NCI-H187 (cell line): Measurements from ENCODE around the gene RHOU.
A peak's percentile ranks its signal among the peaks of the same experiment; 100 is the strongest.
"Not testable (repeated sequence)": the region's sequence is repeated elsewhere in the genome, so short reads cannot be mapped to it uniquely, and the experiment has no call there.

ENCODE experiments used
- DNase-seq, 2 experiments: peaks; one replicate each; lab custom pipeline; 2025; lab: John Stamatoyannopoulos, UW

Gene RHOU

DNA sequence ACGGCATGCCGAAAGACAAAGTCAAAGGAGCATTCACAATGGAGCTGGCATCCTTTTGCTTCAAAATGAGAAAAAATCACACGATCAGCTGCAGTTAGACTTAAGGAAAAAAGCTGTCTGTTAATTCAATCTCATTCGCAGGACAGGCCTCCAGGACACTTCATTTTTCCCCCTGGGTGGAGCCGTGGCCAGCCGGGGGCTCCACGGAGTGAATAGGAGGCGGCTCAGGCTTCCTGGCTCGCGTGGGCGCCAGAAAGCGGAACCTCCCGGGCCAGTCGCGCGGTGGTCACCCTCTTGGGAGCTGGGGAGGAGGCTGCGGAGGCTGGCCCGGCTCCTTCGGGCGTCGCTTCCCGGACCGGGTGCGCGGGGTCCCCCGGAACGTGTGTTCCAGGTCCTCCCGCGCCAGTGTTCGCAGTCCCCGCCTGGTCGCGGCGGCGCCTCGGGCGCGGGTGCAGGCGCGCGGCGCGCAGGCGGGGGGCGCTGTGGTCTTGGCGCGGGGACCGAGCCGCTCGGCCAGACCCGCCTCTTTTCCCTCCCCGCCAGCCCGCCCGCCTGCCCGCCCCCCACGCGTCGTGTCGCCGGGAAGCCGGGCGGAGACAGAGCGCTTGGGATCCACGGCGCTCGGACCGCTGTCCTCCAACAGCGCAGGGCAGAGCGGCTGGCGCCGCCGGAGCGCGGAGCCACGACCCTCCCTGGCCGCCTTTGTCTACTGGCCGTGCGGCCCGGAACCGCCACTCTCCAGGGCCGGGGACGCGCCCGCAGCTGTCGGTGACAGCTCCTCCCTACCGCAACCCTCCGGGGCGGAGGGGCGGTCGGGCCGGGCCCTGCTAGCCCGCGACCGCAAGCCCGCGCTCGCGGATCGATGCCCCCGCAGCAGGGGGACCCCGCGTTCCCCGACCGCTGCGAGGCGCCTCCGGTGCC lies at the start of gene RHOU:
Gene RHOU, plus strand, starts transcription at position 599 of the 921 bp plus-strand sequence. Its CDS starts 264 bp downstream, at position 863.
- DNase-seq: peak; percentile 2 to 5

DNA sequence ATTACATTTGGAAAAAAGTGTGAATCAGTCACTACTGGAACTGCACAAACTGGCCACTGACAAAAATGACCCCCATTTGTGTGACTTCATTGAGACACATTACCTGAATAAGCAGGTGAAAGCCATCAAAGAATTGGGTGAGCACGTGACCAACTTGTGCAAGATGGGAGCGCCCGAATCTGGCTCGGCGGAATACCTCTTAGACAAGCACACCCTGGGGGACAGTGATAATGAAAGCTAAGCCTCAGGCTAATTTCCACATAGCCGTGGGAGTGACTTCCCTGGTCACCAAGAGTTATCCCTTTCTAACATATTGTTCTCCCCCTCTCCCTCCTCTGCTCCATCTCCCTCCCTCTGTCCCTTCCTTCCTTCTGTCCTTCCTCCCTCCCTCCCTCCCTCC lies 47.7 kb upstream of the RHOU start:
- no peak for DNase-seq

DNA sequence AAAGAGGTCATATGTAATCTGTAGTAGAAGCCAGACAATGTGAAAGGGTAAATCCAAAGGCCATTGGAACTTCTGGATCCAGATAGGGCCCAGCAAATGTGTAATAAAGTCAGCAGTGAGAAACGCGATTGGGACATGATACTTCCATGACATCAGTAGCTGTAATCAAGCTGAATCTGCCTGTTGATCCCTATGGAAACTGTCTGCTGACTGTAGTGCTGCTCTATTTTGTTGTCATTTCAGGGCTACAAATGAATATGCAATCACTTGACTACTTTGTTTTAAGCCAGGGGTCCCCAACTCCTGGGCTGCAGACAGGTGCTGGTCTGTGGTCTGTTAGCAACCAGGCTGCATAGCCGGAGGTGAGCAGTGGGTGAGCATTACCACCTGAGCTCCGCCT lies 46.0 kb upstream of the RHOU start:
- no peak for DNase-seq

DNA sequence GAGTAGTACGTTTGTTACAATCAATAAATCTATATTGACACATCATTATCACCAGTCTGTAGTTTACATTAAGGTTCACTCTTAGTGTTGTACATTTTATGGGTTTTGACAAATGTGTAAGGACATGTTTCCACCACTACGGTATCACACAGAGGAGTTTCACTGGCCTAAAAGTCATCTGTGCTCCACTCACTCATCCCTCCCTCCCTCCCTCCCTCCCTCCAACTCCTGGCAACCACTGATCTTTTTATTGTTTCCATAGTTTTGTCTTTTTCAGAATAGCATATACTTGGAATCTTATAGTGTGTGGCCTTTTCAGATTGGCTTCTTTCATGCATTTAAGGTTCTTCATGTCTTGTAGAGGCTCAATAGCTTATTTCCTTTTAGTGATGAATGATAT lies 44.1 kb upstream of the RHOU start:
- DNase-seq: no peak

DNA sequence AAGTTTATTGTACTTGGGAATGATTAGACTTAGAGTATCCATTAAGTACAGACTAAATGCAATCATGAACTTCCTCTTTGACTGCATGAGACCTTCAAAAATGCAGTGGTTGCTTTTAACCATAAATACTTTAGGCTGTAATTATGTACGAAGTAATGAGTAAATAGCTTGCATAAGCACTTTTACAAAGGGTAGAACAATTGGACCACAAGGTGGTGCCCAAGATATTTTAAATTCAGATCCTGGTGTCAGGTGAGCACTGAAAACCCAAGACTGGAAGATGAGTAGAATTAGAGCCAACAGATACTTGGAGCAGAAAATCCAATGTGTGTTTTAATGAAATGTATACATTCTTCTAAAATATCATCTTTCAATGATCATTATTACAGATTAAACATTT lies 43.4 kb upstream of the RHOU start:
- peak in 1 of 2 experiments; percentile 7 for DNase-seq

DNA sequence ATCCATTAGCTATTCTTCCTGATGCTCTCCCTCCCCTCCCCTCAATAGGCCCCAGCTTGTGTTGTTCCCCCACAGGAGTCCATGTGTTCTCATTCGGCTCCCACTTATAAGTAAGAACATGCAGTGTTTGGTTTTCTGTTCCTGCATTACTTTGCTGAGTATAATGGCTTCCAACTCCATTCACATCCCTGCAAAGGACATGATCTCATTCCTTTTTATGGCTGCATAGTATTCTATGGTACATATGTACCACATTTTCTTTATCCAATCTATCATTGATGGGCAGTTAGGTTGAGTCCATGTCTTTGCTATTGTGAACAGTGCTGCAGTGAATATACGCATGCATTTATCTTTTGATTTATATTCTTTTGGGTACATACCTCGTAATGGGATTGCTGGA lies 40.8 kb upstream of the RHOU start:
- DNase-seq: not testable (repeated sequence)

DNA sequence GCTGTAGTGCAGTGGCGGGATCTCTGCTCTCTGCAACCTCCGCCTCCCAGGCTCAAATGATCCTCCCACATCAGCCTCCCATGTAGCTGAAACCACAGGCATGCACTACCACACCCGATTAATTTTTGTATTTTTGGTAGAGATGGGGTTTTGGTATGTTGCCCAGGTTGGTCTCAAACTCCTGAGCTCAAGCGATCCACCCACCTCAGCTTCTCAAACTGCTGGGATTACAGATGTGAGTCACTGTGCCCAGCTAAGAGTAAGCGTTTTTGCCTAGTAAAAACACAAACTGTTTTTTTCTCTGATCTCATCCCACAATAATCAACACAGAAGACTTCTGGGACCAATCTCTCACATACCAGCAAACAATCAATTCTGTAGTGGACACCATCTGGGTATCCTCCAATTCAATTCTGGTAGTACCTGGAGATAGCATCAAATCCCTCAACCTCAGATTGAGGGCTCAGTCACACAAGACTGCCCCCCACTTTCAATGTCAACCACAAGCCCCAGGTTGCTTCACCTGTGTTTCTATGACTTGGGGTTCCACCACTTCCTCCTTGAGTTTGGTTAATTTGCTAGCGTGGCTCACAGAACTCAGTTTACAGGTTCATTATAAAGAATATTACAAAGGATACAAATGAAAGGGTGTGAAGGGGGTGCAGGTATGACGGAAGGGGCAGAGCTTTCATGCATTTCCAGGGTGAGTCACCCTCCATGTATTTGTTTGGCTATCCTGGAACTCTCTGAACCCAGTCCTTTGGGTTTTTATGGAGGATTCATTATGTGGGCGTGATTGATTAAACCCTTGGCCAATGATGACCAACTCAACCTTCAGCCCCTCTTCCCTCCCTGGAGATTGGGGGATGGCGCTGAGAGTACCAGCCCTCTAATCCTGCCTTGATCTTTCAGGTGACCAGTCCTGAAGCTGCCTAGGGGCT lies 40.0 kb upstream of the RHOU start:
- no peak for DNase-seq

DNA sequence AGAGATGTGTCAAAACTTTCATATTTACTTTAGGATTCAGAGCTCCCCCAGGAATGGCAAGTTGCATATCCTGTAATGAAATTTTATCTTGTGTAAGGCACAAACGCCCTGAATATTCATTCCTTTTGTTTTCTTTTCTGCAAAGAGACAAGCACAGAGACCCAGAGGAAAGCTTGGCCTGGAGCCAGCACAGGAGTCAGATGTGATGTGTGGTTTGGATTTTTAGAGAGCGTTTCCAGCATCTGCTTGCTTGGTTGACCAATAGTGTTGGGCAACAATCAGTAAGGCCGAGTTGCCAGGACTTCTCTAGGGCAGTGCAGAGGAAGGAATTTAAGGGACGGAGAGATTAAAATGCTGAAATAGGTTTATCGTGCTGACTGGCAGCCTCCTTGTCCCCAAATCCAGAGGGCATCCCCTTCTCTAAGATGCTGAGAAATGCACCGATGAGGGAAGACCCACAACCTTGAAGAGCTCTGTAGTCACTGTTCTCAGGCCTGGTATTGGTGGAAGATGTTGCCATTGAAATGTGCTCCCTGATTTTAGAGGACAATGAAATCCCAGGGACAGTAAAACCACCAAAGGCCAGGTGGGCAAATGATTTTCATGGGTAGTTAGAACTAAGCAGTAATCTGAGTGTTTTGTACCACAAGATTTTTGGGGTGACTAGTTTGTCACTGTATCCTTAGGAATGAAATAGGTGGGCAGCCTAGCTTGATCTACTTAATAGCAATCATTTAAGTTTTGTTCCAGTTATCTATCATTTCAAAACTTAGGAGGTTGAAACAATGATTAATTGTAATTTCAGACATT lies 37.9 kb upstream of the RHOU start:
- peak in 1 of 2 experiments; percentile 1 for DNase-seq

DNA sequence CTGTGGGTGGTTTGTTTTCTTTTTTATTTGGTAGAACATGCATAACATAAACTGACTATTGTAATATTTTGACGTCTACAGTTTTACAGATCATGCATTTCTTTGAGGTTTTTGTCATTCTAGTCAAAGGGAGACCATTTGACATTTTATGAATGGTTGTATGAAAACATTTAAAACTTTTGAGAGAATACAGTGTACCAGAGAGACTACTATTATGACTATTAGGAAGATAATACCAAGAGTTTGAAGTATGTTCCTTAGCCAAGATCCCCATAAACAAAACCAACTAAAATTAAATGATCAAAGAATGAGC lies 37.3 kb upstream of the RHOU start:
- DNase-seq: no peak

DNA sequence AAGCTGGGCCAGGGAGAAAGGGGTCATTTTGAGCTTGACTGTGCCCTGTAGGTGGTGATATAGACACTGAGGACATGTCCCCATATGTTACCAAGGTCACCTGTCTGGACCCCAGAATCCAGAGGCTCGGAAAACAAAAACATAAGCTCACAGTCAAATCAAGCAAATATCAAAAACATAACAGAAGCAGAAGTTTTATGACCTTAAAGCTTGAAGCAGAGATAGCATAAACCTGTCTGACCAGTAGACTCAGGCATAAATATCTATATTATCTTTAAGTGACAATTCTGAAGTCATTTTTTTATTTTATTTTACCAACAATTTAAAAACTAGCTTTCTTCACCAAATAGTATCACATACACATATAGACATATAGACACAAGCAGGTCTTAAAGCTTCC lies 32.8 kb upstream of the RHOU start:
- DNase-seq: no peak

DNA sequence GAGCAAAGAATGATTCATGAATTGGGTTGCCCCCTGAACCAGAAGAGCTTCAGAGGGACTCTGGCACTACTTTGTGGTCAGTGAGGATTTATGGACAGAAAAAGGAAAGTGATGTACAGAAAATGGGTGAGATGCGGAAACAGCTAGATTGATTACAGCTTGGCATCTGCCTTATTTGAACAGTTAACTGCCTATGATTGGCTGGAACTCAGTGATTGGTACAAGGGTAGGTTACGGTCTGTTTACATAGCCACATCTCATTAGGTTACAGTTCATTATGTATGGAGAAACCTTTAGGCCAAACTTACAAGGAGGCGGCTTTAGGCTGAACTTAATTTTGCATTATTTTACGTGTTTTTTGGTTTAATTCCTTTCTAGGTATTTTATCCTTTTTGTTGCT lies 29.0 kb upstream of the RHOU start:
- DNase-seq: no peak

DNA sequence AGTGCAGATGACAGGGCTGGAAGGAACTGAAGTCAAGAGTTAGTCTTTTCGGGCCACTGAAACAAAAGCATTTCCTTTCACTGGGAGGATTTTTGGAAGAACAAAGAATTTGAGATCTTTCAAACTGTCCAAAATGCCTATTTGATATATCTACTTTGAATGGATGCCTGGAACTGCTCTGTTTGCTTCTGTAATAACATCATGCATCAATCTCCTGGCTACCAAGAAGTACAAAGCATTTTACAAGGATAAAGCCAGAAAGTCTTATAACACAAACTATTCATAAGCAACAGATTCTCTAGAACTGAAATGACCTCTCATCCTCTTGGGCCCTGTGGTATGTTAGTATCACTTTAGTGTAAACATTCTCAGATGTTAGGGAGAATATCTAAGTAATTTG lies 18.2 kb upstream of the RHOU start:
- DNase-seq: no peak

DNA sequence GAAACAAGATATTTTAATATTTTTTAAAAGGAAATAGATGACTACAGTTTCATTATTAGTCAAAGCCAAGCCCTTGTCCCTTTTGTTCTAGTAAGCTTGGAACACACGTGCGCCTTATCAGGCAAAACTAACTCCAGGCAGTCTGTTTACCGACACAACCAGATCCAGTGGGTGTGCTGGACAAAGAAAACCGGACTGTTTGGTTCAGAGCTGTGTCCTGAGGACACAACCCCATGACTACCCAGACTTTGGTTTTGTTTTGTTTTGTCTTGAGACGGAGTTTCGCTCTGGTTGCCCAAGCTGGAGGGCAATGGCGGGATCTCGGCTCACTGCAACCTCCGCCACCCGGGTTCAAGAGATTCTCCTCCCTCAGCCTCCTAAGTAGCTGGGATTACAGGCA lies 13.9 kb upstream of the RHOU start:
- DNase-seq: no peak

DNA sequence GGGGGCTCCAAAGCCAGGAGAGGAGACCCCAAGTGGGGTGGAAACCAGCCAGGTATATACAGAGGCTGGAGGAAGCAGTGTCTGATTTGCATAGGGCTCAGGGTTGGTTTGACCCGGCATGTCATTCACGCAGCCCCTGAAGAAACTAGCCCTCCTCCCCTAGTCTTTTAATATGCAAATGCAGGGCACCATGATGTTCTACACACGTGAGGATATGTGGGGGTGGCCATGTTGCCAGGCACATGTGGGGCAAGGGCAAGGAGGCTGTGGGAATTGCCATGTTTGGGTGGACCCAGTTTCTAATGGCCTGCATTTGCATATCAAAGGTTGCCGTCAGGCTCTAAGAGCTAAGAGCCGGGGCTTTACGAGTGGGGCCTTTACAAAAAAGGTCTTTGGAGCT lies 12.0 kb upstream of the RHOU start:
- no peak for DNase-seq

DNA sequence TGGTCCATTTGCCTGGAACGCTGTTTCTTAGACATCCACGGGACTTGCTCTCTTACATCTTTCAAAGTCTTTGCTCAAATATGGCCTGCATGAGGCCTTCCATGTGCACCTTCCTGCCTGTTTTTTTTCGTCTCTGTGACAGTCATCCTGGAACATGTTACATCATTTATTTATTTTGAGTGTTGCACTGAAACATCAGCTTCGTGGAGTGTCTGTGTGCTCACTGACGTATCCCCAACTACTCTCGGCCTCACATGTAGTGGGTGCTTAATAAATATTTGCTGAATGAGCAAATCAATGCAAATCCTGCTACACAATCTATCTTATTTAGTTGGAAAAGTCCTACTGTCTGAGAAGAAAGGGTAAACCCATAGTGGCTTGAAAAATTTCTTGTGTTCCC lies 11.4 kb upstream of the RHOU start:
- no peak for DNase-seq

DNA sequence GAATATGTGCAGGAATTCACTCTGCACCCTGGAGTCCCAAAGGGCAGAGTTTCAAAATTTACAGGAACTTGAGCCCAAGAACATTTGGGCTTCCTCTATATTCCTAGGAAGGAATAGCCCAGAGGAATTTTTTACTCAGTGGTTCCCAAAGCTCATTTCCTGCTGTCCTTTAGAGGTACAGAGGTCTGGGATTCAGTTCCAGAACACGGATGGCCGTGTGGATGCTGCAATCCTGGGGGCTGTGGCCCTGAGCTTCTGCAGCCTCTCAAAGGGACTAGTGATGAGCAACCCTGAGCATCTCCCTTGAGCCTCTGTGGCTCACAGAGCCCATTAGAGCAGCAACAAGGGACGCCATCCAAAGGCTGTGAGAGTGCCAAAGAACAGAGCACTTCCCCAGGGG lies 10.1 kb upstream of the RHOU start:
- DNase-seq: no peak

DNA sequence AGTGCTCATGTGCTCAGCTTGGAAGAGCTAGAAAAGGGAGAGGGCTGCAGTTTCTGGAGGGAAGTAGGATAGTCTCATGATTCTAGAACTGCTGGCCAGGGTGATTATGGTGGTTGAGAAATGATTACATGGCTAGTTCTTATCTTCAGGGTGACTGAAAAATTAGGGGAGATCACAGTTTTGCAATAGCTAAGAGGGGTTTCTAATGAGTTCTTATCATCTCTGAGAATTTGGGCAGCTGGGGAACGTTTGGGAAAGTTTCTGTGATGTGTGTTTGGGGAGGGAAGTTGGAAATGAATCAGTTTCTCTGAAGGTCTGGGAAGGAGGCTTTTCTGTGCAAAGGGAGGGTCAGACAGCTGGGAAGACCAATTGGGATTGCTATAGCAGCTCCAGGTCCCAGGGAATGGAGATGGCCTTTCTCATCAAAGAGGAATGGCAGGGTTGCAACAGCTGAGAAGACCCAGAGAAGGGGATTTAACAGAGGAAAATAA lies 7.6 kb upstream of the RHOU start:
- DNase-seq: no peak

DNA sequence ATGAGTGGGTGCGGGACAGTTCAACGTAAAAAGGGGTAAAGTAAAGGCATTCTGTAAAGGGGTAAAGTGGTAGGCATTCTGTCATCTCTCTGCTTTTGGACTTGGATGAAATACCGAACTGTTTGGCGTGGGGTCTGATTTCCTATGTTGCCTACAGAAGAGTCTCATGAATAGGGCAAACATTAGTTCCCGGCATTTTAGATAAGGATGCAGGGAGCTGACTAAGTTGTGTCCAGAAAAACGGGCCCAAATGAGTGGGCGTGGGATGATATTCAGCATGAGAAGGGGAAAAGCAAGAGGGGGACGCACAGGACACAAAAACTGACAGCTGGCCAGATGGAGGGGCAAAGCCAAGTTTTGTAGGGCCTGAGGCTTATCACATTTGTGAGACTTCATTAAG lies 2.9 kb upstream of the RHOU start:
- no peak for DNase-seq

DNA sequence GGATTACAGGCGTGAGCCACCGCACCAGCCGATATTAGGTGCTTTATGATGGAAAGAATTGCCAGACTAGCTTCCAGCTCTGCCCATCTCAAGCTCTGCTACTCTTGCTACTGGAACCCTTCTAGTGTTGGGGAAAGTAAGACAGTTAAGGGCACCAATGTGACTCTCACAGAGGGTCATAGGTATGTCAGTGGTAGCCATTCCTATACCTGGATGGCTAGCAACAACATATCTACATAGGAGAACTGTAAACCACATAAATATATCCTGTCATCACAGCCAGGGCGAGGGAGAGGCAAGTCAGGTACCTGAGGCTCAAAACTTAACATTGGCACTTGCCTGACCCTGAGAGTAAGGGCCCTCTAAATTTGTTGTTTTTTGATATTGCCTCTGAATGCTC lies 1.7 kb upstream of the RHOU start:
- DNase-seq: no peak

DNA sequence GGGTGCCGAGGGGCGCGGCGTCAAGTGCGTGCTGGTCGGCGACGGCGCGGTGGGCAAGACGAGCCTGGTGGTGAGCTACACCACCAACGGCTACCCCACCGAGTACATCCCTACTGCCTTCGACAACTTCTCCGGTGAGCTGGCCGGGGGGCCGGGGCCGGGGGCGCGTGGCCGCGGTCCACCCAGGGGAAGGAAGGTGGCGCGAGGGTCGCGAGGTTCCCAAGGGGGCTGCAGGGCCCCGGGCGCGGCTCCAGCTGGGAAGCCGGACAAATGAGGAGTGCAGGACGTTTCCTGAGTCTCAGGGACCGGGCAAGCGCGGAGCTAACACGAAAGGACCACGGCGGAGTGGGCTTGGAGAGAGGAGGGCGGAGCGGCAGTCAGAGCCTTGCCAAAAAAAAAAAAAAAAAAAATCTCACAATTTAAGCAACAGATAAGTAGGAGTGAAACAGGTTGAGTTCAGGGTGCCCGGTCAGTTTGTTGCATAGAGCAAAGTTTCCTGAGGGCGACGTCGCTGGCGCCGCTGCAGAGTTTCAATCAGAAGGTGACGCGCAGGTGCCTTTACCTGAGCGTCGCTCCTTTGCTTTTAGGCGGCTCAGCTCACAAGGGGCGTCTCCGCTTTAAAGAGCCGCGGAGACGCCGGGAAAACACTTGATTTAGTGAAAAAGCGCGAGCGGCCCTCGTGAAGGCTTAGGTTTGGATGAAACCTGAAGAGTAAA lies 750 bp downstream of the RHOU start:
- DNase-seq: peak in 1 of 2 experiments; percentile 2

DNA sequence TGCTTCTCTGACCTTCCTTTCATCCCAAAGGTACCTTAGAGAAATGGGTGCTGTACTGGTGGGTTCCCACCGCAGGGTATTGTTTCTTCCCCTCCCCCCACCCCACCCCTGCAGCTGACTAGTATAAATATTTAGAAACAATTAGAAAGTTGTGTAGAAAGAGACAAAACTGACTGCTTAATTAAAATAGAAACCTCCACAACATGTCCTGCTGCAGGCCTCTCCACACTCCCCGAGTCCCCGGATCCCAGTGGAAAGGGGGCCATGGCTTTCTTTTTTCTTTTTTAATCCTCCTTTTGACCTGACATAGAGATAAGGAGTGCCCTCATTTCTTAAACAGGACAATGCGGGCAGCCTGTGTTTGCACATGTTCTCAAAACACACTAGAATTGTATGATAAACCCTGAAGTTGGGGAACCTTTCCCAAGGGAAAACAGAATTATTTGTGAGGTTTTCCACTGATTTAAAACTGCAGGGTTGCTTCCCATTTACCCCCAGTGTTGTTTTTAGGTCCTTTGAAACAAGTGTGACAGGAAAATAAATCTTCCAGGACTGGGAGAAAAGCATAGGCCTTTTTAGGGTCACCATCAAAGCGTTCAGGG lies 1.7 kb downstream of the RHOU start:
- DNase-seq: no peak
